WI38 (cell line): ENCODE measurements around the gene RUNX2.

Source experiments
- H3K4me3 ChIP-seq: 2 replicates; pipeline ENCODE4 v1.5.1; 2011; ENCODE audit warnings: low read depth, mild to moderate bottlenecking, control low read depth, low read length
- CTCF ChIP-seq: IDR thresholded peaks from 2 replicates; pipeline ENCODE4 v1.5.1; 2012; ENCODE audit warnings: low read depth, mild to moderate bottlenecking, control low read depth, low read length

The RUNX2 gene

GRCh38 chr6:45514454-45515230 is 186.5 kb downstream of the RUNX2 start:
- no peak overlapping the region for H3K4me3 ChIP-seq
- TF ChIP-seq CTCF, result no peak

GRCh38 chr6:45518013-45518720 is 190.0 kb downstream of the RUNX2 start:
- no peak overlapping the region for H3K4me3 ChIP-seq
- TF ChIP-seq CTCF, result no peak

GRCh38 chr6:45521226-45521625 is 193.1 kb downstream of the RUNX2 start:
- no peak for TF ChIP-seq CTCF
- no peak overlapping the region for H3K4me3 ChIP-seq

GRCh38 chr6:45522486-45522885 is 194.4 kb downstream of the RUNX2 start:
- H3K4me3 ChIP-seq, result no peak overlapping the region
- no peak for TF ChIP-seq CTCF

- H3K4me3 ChIP-seq, result no peak overlapping the region
- no peak for TF ChIP-seq CTCF
These were observed 199.1 kb downstream of the RUNX2 start for GRCh38 chr6:45527210-45527609.

GRCh38 chr6:45531999-45532595 is 204.0 kb downstream of the RUNX2 start:
- H3K4me3 ChIP-seq, result no peak overlapping the region
- no peak for TF ChIP-seq CTCF

- TF ChIP-seq CTCF, result no peak
- peak overlapping the region; percentile 46 for H3K4me3 ChIP-seq
These were observed 204.6 kb downstream of the RUNX2 start for GRCh38 chr6:45532721-45533210.
